ENCODE data around the gene SURF6. TPM values are rescaled to one million over a fixed set of nuclear protein-coding genes. Genes with fewer than 3 reads are reported as not detected.

Gene SURF6
- total RNA-seq, 1 donor from 2014 or later, result 16.0 TPM

GRCh38 chr9:133361507-133362092 is 25.6 kb upstream of the SURF6 start:
- DNase-seq (ENCODE audit: extremely low spot score, unreplicated experiment), result no peak
- H3K27ac Mint-ChIP-seq (ENCODE audit: unreplicated experiment), result no peak overlapping the region
- peaks cover 37% of the 10 kb centered on the region for H3K36me3 Mint-ChIP-seq (ENCODE audit: unreplicated experiment)
- no peak for TF ChIP-seq CTCF (IDR thresholded peaks at IDR 0.05)
- H3K4me3 Mint-ChIP-seq (ENCODE audit: unreplicated experiment), result no peak overlapping the region
- peaks cover 19% of the 10 kb centered on the region for H3K4me1 Mint-ChIP-seq (ENCODE audit: unreplicated experiment)
- no peaks in the 10 kb centered on the region for H3K9me3 Mint-ChIP-seq (ENCODE audit: unreplicated experiment)
- H3K27me3 Mint-ChIP-seq (ENCODE audit: unreplicated experiment), result no peaks in the 10 kb centered on the region

GRCh38 chr9:133360400-133361393 is 24.7 kb upstream of the SURF6 start:
- no peak for DNase-seq (ENCODE audit: extremely low spot score, unreplicated experiment)
- no peak overlapping the region for H3K27ac Mint-ChIP-seq (ENCODE audit: unreplicated experiment)
- no peaks in the 10 kb centered on the region for H3K9me3 Mint-ChIP-seq (ENCODE audit: unreplicated experiment)
- peaks cover 23% of the 10 kb centered on the region for H3K4me1 Mint-ChIP-seq (ENCODE audit: unreplicated experiment)
- no peak for TF ChIP-seq CTCF (IDR thresholded peaks at IDR 0.05)
- peaks cover 30% of the 10 kb centered on the region for H3K36me3 Mint-ChIP-seq (ENCODE audit: unreplicated experiment)
- no peaks in the 10 kb centered on the region for H3K27me3 Mint-ChIP-seq (ENCODE audit: unreplicated experiment)
- H3K4me3 Mint-ChIP-seq (ENCODE audit: unreplicated experiment), result no peak overlapping the region

GRCh38 chr9:133359399-133360175 is 23.6 kb upstream of the SURF6 start:
- no peak for DNase-seq (ENCODE audit: extremely low spot score, unreplicated experiment)
- peak; percentile 30 for TF ChIP-seq CTCF (IDR thresholded peaks at IDR 0.05)
- peak overlapping the region; percentile 4 for H3K4me3 Mint-ChIP-seq (ENCODE audit: unreplicated experiment)
- peaks cover 31% of the 10 kb centered on the region for H3K4me1 Mint-ChIP-seq (ENCODE audit: unreplicated experiment)
- no peaks in the 10 kb centered on the region for H3K27me3 Mint-ChIP-seq (ENCODE audit: unreplicated experiment)
- H3K36me3 Mint-ChIP-seq (ENCODE audit: unreplicated experiment), result peaks cover 24% of the 10 kb centered on the region
- no peaks in the 10 kb centered on the region for H3K9me3 Mint-ChIP-seq (ENCODE audit: unreplicated experiment)
- no peak overlapping the region for H3K27ac Mint-ChIP-seq (ENCODE audit: unreplicated experiment)

GRCh38 chr9:133357656-133358055 is 21.7 kb upstream of the SURF6 start:
- Mint-ChIP-seq H3K4me1 (ENCODE audit: unreplicated experiment) (peaks cover 31% of the 10 kb centered on the region), H3K27me3 (ENCODE audit: unreplicated experiment) (no peaks in the 10 kb centered on the region), H3K9me3 (ENCODE audit: unreplicated experiment) (no peaks in the 10 kb centered on the region), H3K4me3 (ENCODE audit: unreplicated experiment) (peak overlapping the region; percentile 75), H3K36me3 (ENCODE audit: unreplicated experiment) (peaks cover 15% of the 10 kb centered on the region), H3K27ac (ENCODE audit: unreplicated experiment) (peak overlapping the region; percentile 57)
- no peak for TF ChIP-seq CTCF (IDR thresholded peaks at IDR 0.05)
- DNase-seq (ENCODE audit: extremely low spot score, unreplicated experiment), result no peak
